Activated CD4-positive, CD25-positive, alpha-beta regulatory T cell treated with anti-CD3 and anti-CD28 coated beads, Interleukin-2, amount 50 U/mL, for 24 hours (primary cell): Measurements from ENCODE around the gene NAV2.

Source experiments
- ATAC-seq, 2 donors: fragments of 150-1000 bp; cut with Tn5 transposase; one replicate each; pipeline ENCODE4 v1.10.0; 2021; ENCODE audit warnings: mild to moderate bottlenecking in 1 of 2, moderate library complexity in 1 of 2

The NAV2 gene

DNA sequence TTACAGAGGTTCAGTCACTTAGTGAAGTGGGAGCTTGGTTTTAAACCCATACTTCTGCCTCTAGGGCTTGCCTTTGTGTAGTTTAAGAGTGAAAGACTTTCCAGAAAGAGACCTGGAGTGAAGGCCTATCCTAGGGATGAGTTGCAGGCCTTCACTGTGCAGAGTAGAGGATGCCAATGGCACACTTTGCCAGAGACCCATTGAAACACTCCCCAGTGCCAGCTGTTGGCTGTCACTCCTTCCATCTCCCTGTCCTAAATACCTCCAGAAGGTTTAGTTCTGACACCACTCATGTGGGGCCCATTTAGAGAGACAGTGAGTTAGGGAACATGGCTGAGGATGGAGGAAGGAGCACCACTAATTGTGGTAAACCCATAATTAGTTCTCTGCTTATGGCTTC is 31.5 kb downstream of the NAV2 start:
- no peak for ATAC-seq

GRCh38 chr11:19746086-19746485 is 33.4 kb downstream of the NAV2 start:
- no peak for ATAC-seq

DNA sequence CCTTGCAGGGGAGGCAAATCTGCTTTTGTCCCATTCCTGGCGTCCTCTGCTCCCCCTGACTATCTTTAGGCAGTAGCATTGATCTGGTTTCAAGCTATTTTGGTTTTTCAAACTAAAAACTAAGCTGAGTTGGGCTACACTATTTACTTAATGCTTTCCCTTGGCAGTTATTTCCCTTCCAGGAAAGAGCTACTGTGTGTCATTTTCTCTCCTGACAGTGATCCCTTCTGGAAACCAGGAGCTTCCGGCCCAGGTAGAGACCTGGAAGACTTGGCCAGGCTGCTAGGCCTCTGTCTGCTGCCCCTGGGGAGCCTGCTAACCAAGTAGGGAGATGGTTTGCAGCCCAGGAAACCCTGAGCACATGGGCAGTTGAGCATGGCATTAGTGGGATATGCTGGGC is 35.0 kb downstream of the NAV2 start:
- ATAC-seq = no peak

GRCh38 chr11:19751055-19751454 is 38.4 kb downstream of the NAV2 start:
- no peak for ATAC-seq

DNA sequence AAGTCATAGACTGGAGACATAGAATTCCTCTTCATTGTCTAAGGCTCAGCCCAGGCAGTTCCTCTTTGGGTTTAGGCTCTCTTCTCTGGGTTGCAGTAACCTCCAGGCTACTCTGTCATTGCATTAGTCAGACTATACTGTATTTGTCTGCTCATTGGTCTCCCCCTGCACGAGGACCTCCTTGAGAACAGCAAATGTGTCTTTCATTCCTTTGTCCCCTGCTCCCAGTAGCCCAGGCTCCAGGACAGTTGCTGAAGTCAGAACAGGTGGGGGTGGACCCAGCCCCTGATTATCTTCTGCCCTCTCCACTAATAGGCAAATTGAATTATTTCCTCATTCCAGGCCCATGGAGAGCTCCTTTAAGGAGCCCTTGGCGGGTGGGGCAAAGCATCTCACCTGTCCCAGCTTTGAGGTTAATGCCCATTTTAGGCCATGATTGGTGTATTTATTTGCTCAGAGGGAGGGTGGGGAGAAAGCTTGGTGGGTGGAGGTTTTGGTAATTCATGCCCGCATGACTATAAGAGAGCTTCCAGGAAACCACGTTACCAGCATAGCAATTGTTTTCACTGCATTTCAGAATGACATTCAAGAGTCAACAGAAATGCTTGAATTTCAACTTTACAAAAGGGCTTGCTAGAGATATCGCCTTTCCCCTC is 40.9 kb downstream of the NAV2 start:
- ATAC-seq = no peak

- ATAC-seq = no peak
Measured at GRCh38 chr11:19756675-19757475, 44.2 kb downstream of the NAV2 start.

- ATAC-seq = no peak
Measured at GRCh38 chr11:19759389-19759788, 46.8 kb downstream of the NAV2 start.

- ATAC-seq = no peak
Measured at GRCh38 chr11:19762266-19762665, 49.6 kb downstream of the NAV2 start.

- ATAC-seq = no peak
Measured at GRCh38 chr11:19763330-19763729, 50.7 kb downstream of the NAV2 start.

DNA sequence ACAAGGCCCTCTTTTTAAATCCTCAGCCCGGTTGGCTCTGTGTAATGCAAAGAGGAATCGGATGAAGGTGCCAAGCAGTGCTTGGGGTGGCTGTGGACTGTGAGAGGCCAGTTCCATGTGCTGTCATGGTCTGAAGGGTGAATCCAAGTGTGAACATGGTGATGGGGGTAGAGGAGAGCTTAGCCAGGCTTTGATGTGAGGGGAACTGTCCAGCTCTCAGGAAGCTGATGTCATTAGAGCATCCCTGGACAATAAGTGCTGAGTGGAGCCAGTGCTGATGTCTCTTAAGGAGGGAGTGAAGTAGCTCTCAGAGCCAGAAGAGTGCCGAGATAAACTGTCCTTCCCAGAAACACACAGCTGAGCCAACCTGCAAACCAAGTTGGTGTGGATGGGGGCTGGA is 53.6 kb downstream of the NAV2 start:
- ATAC-seq = no peak

DNA sequence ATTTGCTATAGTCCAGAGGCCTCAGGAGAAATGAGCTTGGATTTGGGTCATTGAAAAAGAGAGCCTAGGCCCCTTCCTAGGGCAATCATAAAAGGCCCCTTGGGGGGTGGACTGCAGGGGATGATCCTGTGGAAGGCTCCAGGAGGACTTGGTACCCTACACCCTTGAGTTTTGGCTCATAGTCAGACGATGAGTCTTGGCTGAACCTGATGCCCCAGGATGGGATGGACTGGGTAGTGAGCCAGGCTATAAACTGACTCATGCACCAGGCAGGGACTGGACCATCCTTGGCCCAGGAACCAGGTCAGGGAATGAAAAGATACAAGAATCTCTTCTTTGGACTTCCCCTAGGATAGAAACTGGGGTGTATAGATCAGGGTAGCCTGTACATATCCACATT is 54.2 kb downstream of the NAV2 start:
- ATAC-seq = no peak

DNA sequence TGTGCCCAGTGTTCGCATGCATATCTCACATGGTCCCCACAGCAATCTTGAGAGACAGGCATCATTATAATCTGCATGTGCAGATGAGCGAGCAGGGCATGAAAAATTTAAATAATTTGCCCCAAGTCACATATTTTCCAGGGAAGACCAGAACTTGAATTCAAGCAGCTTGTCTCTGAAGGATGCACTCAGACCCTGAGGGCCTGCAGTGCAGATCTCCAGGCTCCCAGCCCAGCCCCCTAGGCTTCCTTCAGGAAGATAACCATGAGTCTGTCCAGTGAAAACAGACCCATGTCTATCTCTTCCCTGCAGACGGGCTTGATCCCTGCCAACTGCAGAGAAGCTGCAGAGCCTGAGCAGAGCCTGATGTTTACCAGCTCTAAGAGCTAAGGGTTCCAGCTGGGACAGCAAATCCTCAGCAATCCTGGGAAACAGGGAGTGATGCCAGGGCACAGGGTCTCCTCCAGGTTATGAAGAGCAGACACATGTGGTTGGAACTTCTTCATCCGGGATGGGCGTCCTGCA is 55.1 kb downstream of the NAV2 start:
- no peak for ATAC-seq

DNA sequence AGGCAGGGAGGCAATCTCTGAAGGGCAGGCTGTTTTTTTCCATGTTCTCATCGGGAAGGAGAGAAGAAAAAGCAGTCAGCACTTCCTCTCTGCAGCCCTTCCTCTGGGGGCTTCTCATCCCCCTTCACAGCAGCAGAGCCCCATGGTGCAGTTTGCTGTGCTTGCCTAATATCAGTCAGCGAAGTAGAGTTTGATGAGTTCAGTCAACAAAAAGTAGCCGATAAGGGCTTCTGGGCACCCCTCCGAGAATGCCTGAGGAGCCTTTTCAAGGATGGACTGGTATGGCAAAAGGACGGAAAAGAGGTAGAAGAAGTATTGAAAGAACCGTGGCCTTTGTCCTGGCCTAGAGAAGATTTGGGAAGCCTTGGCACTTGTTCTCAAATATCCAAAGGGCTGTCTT is 55.6 kb downstream of the NAV2 start:
- no peak for ATAC-seq

DNA sequence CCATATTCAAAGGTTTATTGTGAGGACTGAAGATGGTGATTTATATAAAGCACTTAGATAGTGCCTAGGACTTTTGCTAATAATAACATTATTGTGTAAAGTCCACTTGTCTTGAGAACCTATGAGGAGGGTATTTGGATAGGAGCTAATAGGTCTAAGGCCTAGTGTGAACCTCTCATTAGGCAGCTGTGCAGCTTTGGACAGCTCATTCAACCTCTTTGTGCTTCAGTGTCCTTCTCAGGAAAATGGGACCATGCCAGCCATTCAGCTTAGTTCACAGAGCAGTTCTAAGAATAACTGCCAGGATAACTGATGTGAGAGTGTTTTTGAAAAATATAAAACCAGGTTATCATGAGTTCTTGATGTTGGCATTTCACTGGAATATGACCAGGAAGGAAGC is 56.2 kb downstream of the NAV2 start:
- ATAC-seq = no peak

GRCh38 chr11:19769820-19770219 is 57.2 kb downstream of the NAV2 start:
- no peak for ATAC-seq

DNA sequence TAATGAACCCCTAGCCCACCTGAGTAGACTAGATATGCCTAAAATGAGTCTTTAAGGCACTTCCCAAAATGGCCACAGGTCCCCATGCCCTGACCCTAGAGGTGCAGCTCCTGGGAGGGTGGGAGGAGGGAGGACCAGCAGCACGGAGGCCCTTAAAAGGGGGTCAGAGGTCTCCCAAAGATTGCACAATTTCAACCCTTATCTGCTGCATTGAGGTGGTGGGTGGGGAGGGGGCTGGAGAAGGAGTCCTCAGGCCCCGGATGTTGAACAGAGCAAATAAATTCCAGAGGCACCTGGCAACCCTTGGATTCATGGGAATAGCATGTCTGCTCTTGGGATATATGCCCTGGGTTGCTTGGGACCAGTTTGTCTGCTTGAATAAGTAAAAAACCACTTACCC is 57.6 kb downstream of the NAV2 start:
- no peak for ATAC-seq

DNA sequence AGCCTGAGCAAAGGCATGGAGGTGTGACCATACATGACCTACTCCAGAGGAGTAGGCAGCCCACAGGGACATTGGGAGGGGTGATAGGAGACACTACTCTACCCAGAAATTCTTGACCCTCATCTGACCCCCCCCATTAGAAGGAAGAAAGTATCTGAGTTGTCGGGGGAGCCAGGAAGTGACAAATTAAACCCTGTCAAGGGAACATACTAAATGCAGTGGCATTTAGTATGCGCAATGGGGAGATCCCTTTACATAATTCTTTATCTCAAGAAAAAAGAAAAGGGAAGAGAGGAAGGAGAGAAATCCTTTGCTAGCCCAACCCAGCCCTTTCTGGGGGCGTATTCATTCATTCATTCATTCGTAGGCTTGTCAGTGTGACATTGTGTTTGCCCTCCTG is 58.8 kb downstream of the NAV2 start:
- no peak for ATAC-seq

GRCh38 chr11:19772480-19772879 is 59.8 kb downstream of the NAV2 start:
- ATAC-seq = no peak

- no peak for ATAC-seq
Measured at GRCh38 chr11:19774329-19774728, 61.7 kb downstream of the NAV2 start.

GRCh38 chr11:19774817-19775580 is 62.4 kb downstream of the NAV2 start:
- no peak for ATAC-seq

- ATAC-seq = no peak
Measured at GRCh38 chr11:19775622-19776021, 63.0 kb downstream of the NAV2 start.

- ATAC-seq = no peak
Measured at GRCh38 chr11:19777039-19777376, 64.4 kb downstream of the NAV2 start.

DNA sequence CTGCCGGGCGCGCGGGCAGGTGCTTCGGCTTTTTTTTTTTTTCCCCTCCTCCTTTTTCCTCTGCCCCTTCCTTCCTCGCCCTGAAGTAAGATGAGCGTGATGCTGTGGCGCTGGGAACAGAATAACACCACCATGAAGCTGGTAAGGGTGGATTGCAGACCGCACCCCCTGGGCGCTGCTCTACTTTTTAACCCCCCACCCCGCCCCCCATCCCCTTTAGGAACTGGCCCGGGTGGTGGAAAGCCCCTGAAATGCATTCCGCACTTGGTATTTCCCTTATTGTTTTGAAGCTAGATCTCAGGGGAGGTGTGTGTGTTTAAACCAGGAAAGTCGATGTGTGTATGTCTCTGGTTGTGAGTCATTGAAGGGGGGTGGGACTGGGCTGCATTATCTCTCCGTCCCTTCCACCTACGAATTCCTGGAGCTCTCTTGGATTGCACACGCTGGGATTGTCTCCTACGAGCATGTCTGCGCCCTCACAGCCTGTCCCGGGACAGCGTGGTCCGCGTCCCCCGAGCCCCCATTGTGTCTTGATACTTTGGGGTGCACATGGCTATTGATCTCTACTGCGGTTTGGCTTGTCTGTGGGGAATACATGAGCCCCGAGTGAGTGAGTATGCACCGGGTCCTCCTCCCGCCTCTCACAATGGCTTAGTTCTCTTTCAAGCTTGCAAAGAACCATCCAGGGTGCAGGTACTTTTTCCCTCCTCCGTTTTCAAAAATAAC is 64.9 kb downstream of the NAV2 start:
- peak; percentile 47 to 53 for ATAC-seq
